GM12878 (cell line): ENCODE measurements around the gene PCLO. TPM values are rescaled to one million over a fixed set of nuclear protein-coding genes. Genes with fewer than 3 reads are reported as not detected.

Experiments used
- ATAC-seq: fragments of 200-7000 bp; cut with Tn5 transposase; 3 replicates; pipeline ENCODE4 v1.9.1; 2020; ENCODE audit warnings: mild to moderate bottlenecking, moderate library complexity
- BruUV-seq: library from RNA; stranded (reverse); fragments of 400-500 nt; replicated peaks from 2 replicates; lab custom pipeline; 2021; lab: Mats Ljungman, UMichigan
- CTCF ChIA-PET: fragments of 300-600 bp; sonication (Branson Sonifier 250); formaldehyde crosslinking; extraction: SDS; loops from one replicate; lab custom pipeline; 2021; ENCODE audit warnings: inconsistent platforms; lab: Yijun Ruan, JAX
- POLR2A ChIA-PET: fragments of 350-600 bp; formaldehyde crosslinking; extraction: SDS; loops from one replicate; lab custom pipeline; 2021; ENCODE audit warnings: inconsistent platforms; lab: Charles Lee
- RAD21 ChIA-PET: fragments of 300-600 bp; sonication (Branson Sonifier 250); formaldehyde crosslinking; loops from one replicate; lab custom pipeline; 2023; ENCODE audit warnings: antibody characterized with exemption; ENCODE audit not compliant: unreplicated experiment; lab: Charles Lee
- SMC1A ChIA-PET: fragments of 300-600 bp; sonication (Branson Sonifier 250); formaldehyde crosslinking; loops from one replicate; lab custom pipeline; 2023; ENCODE audit not compliant: unreplicated experiment, uncharacterized antibody; lab: Charles Lee
- DNase-seq: peaks from one replicate; pipeline ENCODE4 v3.0.0-alpha.2; 2011; ENCODE audit warnings: low read depth, low spot score
- FAIRE-seq: peaks from 3 replicates; lab custom pipeline; 2011; peaks lifted over from hg19 to GRCh38; lab: Jason Lieb, UNC
- H2AFZ ChIP-seq: 2 replicates; pipeline ENCODE4 v1.6.0; 2011; ENCODE audit warnings: low read depth, low read length, control low read depth; ENCODE audit not compliant: control insufficient read depth
- H3K27ac ChIP-seq: 2 replicates; pipeline ENCODE4 v1.5.1; 2011; ENCODE audit warnings: control low read depth; ENCODE audit not compliant: control insufficient read depth, insufficient read depth
- H3K27me3 ChIP-seq, 2 experiments: replicated peaks in 1 of 2; 2 replicates each; pipeline versions ENCODE4 v1.6.0 to v1.6.1; 2011; ENCODE audit warnings: low read length in 1 of 2; ENCODE audit not compliant: control insufficient read depth in 2 of 2, insufficient read depth in 2 of 2
- H3K36me3 ChIP-seq, 2 experiments: 2 replicates each; pipeline ENCODE4 v1.5.1; 2011; ENCODE audit warnings: low read length in 1 of 2; ENCODE audit not compliant: control insufficient read depth in 2 of 2, insufficient read depth in 2 of 2
- H3K4me1 ChIP-seq: 2 replicates; pipeline ENCODE4 v1.6.1; 2011; ENCODE audit warnings: mild to moderate bottlenecking, low read length, moderate library complexity, mixed read lengths; ENCODE audit not compliant: control insufficient read depth, insufficient read depth
- H3K4me2 ChIP-seq: 2 replicates; pipeline ENCODE4 v1.6.0; 2011; ENCODE audit warnings: control low read depth; ENCODE audit not compliant: control insufficient read depth, insufficient read depth
- H3K4me3 ChIP-seq: fragments of 200-600 bp; sonication (generic); 2 replicates; pipeline ENCODE4 v1.5.1; 2016
- H3K79me2 ChIP-seq: 2 replicates; pipeline ENCODE4 v1.6.0; 2011; ENCODE audit warnings: low read length; ENCODE audit not compliant: control insufficient read depth, insufficient read depth
- H3K9ac ChIP-seq: 2 replicates; pipeline ENCODE4 v1.8.0; 2011; ENCODE audit warnings: low read length, control low read depth, mixed read lengths; ENCODE audit not compliant: control insufficient read depth, insufficient read depth
- H3K9me3 ChIP-seq: replicated peaks from 3 replicates; pipeline ENCODE4 v1.5.1; 2011; ENCODE audit warnings: mild to moderate bottlenecking, low read length; ENCODE audit not compliant: control insufficient read depth, insufficient read depth
- H4K20me1 ChIP-seq: 2 replicates; pipeline ENCODE4 v1.6.0; 2011; ENCODE audit not compliant: control insufficient read depth, insufficient read depth
- BHLHE40 ChIP-seq, 2 experiments: fragments of 450-650 bp in 1 of 2; IDR thresholded peaks; 2 replicates each; pipeline ENCODE4 v1.6.1; 2011 to 2017; ENCODE audit warnings: low read depth in 2 of 2, borderline replicate concordance in 1 of 2, improper control_type of control experiment in 1 of 2, low read length in 1 of 2, mild to moderate bottlenecking in 1 of 2
- LARP7 ChIP-seq: fragments of 450-650 bp; IDR thresholded peaks from 2 replicates; pipeline ENCODE4 v1.6.1; 2017; ENCODE audit warnings: mild to moderate bottlenecking
- NBN ChIP-seq: fragments of 450-650 bp; IDR thresholded peaks from 2 replicates; pipeline ENCODE4 v1.6.1; 2016
- RAD21 ChIP-seq: IDR thresholded peaks from 2 replicates; pipeline ENCODE4 v1.6.1; 2011; ENCODE audit warnings: mild to moderate bottlenecking, low read depth, low read length, moderate library complexity; ENCODE audit not compliant: insufficient read depth
- SREBF1 ChIP-seq: IDR thresholded peaks from 2 replicates; pipeline ENCODE4 v1.6.1; 2012; ENCODE audit warnings: mild to moderate bottlenecking, low read length
- ZNF217 ChIP-seq: fragments of 450-650 bp; IDR thresholded peaks from 2 replicates; pipeline ENCODE4 v1.6.1; 2017; ENCODE audit warnings: antibody characterized with exemption, mild to moderate bottlenecking
- ZNF592 ChIP-seq: fragments of 450-650 bp; IDR thresholded peaks from 2 replicates; pipeline ENCODE4 v1.6.1; 2017; ENCODE audit warnings: mild to moderate bottlenecking, moderate library complexity
- ZSCAN29 ChIP-seq: fragments of 450-650 bp; IDR thresholded peaks from 2 replicates; pipeline ENCODE4 v1.6.1; 2017; ENCODE audit warnings: mild to moderate bottlenecking, moderate library complexity
- WGBS: methylation state at CpG from one replicate; pipeline ENCODE4 v1.1.6; 2016; ENCODE audit warnings: low lambda C conversion rate; ENCODE audit not compliant: insufficient replicate concordance, insufficient coverage; ENCODE audit errors: missing lambda C conversion rate; 5-methylcytosine and 5-hydroxymethylcytosine counted together
- in situ Hi-C: fragments of 300-500 bp; cut with MboI; formaldehyde crosslinking; loops from 9 replicates; pipeline ENCODE4 v1.14.3; 2018; ENCODE audit warnings: mixed read lengths
- intact Hi-C: fragments of 100-400 bp; cut with micrococcal nuclease; formaldehyde crosslinking; loops from one replicate; pipeline ENCODE4 v1.14.2; 2022; ENCODE audit not compliant: unreplicated experiment
- polyA plus RNA-seq, 11 experiments: library from polyadenylated mRNA; depleted of rRNA in 4 of 11; unstranded in 6 of 11; stranded (reverse) in 5 of 11; fragments of >200 nt; fragmentation: Nextera tagmentation in 4 of 11; fragmentation: Illumina TruSeq in 1 of 11; extraction: Ambion mirVana in 4 of 11; extraction: Trizol in 1 of 11; gene quantifications; 1 replicate in 1 of 11; 2 replicates in 10 of 11; pipeline versions ENCODE4 v1.2.1 to v1.2.3, GENCODE V29; 2011 to 2016; ENCODE audit warnings: inconsistent platforms in 2 of 11, missing spikeins in 2 of 11, low read depth in 1 of 11
- total RNA-seq, 4 experiments: library from RNA; depleted of rRNA in 3 of 4; stranded (reverse); fragments of >200 nt in 3 of 4; fragmentation: Illumina TruSeq in 1 of 4; extraction: Trizol in 1 of 4; gene quantifications; 2 replicates each; pipeline versions ENCODE4 v1.2.1 to v1.2.3, GENCODE V29; 2013 to 2021
- TF ChIP-seq, protein P1 (sequence below): fragments of 450-650 bp; IDR thresholded peaks from 2 replicates; pipeline ENCODE4 v1.6.1; 2018; ENCODE audit warnings: borderline replicate concordance, mild to moderate bottlenecking; ENCODE audit not compliant: partially characterized antibody
- TF ChIP-seq, protein P2 (sequence below): IDR thresholded peaks from 2 replicates; pipeline ENCODE4 v1.6.1; 2011; ENCODE audit warnings: mild to moderate bottlenecking, low read depth, low read length, moderate library complexity; ENCODE audit not compliant: insufficient replicate concordance

The PCLO gene
- total and polyA plus RNA-seq, 10 of the 15 experiments (the other 5 are each of a cell fraction or from before 2014, with no cell fraction given): 0.01 to 0.08 (median 0.03) TPM; not detected in 6

DNA sequence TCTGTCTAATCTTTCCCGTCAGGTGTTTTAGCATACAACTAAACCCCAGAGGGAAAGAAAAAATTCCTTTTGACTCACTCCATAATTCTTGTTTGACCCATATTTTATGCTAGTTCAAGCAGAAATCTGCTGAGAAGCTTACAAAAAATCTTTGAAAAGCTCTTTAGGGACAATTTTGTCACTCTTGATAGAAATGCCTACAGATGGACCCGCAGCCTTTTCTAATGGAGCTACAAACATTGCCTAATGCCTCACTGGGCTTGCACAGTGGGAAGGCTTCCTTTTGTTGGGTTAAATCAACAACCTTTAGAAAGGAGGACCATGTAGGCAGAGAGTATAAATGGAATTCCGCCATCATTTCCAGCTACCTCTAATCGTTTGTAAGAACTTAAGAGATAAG is 344.5 kb downstream of the PCLO start:
- CTCF ChIA-PET: interaction anchor here (1.0 kb wide), 1 partner anchor 1318 kb away, joined by 3 read pairs; no protein-coding TSS in a partner anchor
- Histone ChIP-seq H3K79me2 (no peaks in the 10 kb centered on the region), H3K27me3 (no peaks in the 10 kb centered on the region), H3K27ac (no peak overlapping the region), H4K20me1 (no peaks in the 10 kb centered on the region), H3K36me3 (no peaks in the 10 kb centered on the region), H3K4me3 (no peak overlapping the region), H3K9ac (no peak overlapping the region), H3K9me3 (no peaks in the 10 kb centered on the region), H3K4me2 (no peak overlapping the region), H2AFZ (no peak overlapping the region), H3K4me1 (no peaks in the 10 kb centered on the region)
- RAD21 ChIA-PET: no interaction called here
- TF ChIP-seq BHLHE40 (IDR thresholded peaks at IDR 0.05; ENCODE audit: borderline replicate concordance in 1 of 2, low read depth in 2 of 2, low read length in 1 of 2) (no peak), NBN (no peak), ZNF592 (no peak), SREBF1 (no peak), LARP7 (no peak), ZSCAN29 (no peak), ZNF217 (no peak), RAD21 (no peak)
- TF ChIP-seq, protein P1, sequence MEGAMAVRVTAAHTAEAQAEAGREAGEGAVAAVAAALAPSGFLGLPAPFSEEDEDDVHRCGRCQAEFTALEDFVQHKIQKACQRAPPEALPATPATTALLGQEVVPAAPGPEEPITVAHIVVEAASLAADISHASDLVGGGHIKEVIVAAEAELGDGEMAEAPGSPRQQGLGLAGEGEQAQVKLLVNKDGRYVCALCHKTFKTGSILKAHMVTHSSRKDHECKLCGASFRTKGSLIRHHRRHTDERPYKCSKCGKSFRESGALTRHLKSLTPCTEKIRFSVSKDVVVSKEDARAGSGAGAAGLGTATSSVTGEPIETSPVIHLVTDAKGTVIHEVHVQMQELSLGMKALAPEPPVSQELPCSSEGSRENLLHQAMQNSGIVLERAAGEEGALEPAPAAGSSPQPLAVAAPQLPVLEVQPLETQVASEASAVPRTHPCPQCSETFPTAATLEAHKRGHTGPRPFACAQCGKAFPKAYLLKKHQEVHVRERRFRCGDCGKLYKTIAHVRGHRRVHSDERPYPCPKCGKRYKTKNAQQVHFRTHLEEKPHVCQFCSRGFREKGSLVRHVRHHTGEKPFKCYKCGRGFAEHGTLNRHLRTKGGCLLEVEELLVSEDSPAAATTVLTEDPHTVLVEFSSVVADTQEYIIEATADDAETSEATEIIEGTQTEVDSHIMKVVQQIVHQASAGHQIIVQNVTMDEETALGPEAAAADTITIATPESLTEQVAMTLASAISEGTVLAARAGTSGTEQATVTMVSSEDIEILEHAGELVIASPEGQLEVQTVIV: no peak
- TF ChIP-seq, protein P2, sequence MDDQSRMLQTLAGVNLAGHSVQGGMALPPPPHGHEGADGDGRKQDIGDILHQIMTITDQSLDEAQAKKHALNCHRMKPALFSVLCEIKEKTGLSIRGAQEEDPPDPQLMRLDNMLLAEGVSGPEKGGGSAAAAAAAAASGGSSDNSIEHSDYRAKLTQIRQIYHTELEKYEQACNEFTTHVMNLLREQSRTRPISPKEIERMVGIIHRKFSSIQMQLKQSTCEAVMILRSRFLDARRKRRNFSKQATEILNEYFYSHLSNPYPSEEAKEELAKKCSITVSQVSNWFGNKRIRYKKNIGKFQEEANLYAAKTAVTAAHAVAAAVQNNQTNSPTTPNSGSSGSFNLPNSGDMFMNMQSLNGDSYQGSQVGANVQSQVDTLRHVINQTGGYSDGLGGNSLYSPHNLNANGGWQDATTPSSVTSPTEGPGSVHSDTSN: no peak
- intact Hi-C loops: loop anchor here (10.0 kb wide), 1 partner anchor 837 kb away; no protein-coding TSS in a partner anchor
- DNase-seq (no peak), ATAC-seq (no peak), FAIRE-seq (no peak)
- POLR2A ChIA-PET: no interaction called here
- BruUV-seq: no TSS peak
- in situ Hi-C loops: loop anchor here (10.0 kb wide), 1 partner anchor 457 kb away; no protein-coding TSS in a partner anchor
- SMC1A ChIA-PET: interaction anchor here (0.7 to 1.0 kb wide), 2 partner anchors 9 to 15 kb away, joined by 3 to 4 read pairs; no protein-coding TSS in a partner anchor
- WGBS: 46% methylated on average over 4 of the region's 4 CpGs
